K562 (cell line): Measurements from ENCODE around the gene NEK5. TPM values are rescaled to one million over a fixed set of nuclear protein-coding genes. Genes with fewer than 3 reads are reported as not detected.

ENCODE experiments used
- ATAC-seq: fragments of 200-7000 bp; cut with Tn5 transposase; 3 replicates; pipeline ENCODE4 v1.9.1; 2020; ENCODE audit warnings: moderate library complexity
- BruUV-seq: library from RNA; stranded (reverse); fragments of 400-500 nt; replicated peaks from 2 replicates; lab custom pipeline; 2021; lab: Mats Ljungman, UMichigan
- CTCF ChIA-PET: fragments of 300-600 bp; formaldehyde crosslinking; extraction: SDS; loops from one replicate; lab custom pipeline; 2021; ENCODE audit warnings: low intra/inter-chr PET ratio; lab: Yijun Ruan, JAX
- POLR2A ChIA-PET: fragments of 300-600, 350-650 bp; sonication (Branson Sonifier 250); formaldehyde crosslinking; extraction: SDS; loops from one replicate; lab custom pipeline; 2021; ENCODE audit warnings: antibody characterized with exemption, inconsistent platforms; lab: Yijun Ruan, JAX
- DNase-seq, 4 experiments: peaks; one replicate each; pipeline versions ENCODE4 v3.0.0 to v3.0.0-alpha.2; 2011 to 2018; ENCODE audit warnings: low spot score in 3 of 4, mixed read lengths in 3 of 4; ENCODE audit errors: extremely low read depth in 1 of 4
- FAIRE-seq: peaks from 2 replicates; lab custom pipeline; 2011; peaks lifted over from hg19 to GRCh38; lab: Jason Lieb, UNC
- H2AFZ ChIP-seq: 2 replicates; pipeline ENCODE4 v1.6.0; 2011; ENCODE audit warnings: low read depth, low read length, control low read depth, inconsistent platforms
- H3K27ac ChIP-seq: fragments of 200-600 bp; 3 replicates; pipeline ENCODE4 v1.8.0; 2011; ENCODE audit warnings: low read depth, mild to moderate bottlenecking, control low read depth, inconsistent platforms, low read length, moderate library complexity, mixed read lengths; ENCODE audit errors: extremely low read depth
- H3K27me3 ChIP-seq, 2 experiments: fragments of 300-600 bp in 1 of 2; 2 replicates in 1 of 2; 3 replicates in 1 of 2; pipeline versions ENCODE4 v1.6.0 to v1.8.0; 2011; ENCODE audit warnings: inconsistent platforms in 2 of 2, low read length in 2 of 2, mild to moderate bottlenecking in 1 of 2, mixed read lengths in 1 of 2, moderate library complexity in 1 of 2; ENCODE audit not compliant: control insufficient read depth in 2 of 2, insufficient read depth in 2 of 2
- H3K36me3 ChIP-seq: fragments of 300-600 bp; 3 replicates; pipeline ENCODE4 v1.8.0; 2011; ENCODE audit warnings: mild to moderate bottlenecking, low read length, inconsistent platforms; ENCODE audit not compliant: control insufficient read depth, insufficient read depth
- H3K4me1 ChIP-seq, 2 experiments: fragments of 200-600 bp in 1 of 2; replicated peaks in 1 of 2; 2 replicates in 1 of 2; 3 replicates in 1 of 2; pipeline versions ENCODE4 v1.5.1 to v1.8.0; 2011; ENCODE audit warnings: inconsistent platforms in 2 of 2, low read length in 2 of 2, mild to moderate bottlenecking in 1 of 2, mixed read lengths in 1 of 2, moderate library complexity in 1 of 2; ENCODE audit not compliant: control insufficient read depth in 2 of 2, insufficient read depth in 2 of 2
- H3K4me2 ChIP-seq: 2 replicates; pipeline ENCODE4 v1.6.1; 2011; ENCODE audit warnings: low read length, control low read depth, inconsistent platforms, mixed read lengths; ENCODE audit not compliant: insufficient read depth
- H3K4me3 ChIP-seq: fragments of 200-600 bp; sonication (generic), shearing (Covaris generic); 2 replicates; pipeline ENCODE4 v1.5.1; 2016; ENCODE audit warnings: control low read depth, inconsistent platforms
- H3K79me2 ChIP-seq: fragments of 200-600 bp; 3 replicates; pipeline ENCODE4 v1.8.0; 2011; ENCODE audit warnings: low read length, inconsistent platforms; ENCODE audit not compliant: control insufficient read depth, insufficient read depth
- H3K9ac ChIP-seq, 2 experiments: 2 replicates each; pipeline versions ENCODE4 v1.6.0 to v1.6.1; 2011; ENCODE audit warnings: low read depth in 2 of 2, low read length in 2 of 2, control low read depth in 1 of 2, inconsistent platforms in 1 of 2, mild to moderate bottlenecking in 1 of 2, mixed read lengths in 1 of 2; ENCODE audit not compliant: insufficient read depth in 1 of 2
- H3K9me1 ChIP-seq: one replicate; pipeline ENCODE4 v1.6.0; 2011; ENCODE audit warnings: inconsistent platforms, mild to moderate bottlenecking, low read length, moderate library complexity; ENCODE audit not compliant: control insufficient read depth, insufficient read depth
- H3K9me3 ChIP-seq: replicated peaks from 2 replicates; pipeline ENCODE4 v1.5.1; 2011; ENCODE audit warnings: low read depth, low read length, inconsistent platforms; ENCODE audit not compliant: control insufficient read depth, insufficient read depth
- H4K20me1 ChIP-seq: replicated peaks from 2 replicates; pipeline ENCODE4 v1.6.1; 2011; ENCODE audit warnings: low read length, inconsistent platforms, mixed read lengths; ENCODE audit not compliant: control insufficient read depth, insufficient read depth
- FOXJ3 ChIP-seq: sonication (generic); formaldehyde crosslinking; IDR thresholded peaks from 2 replicates; pipeline ENCODE4 v1.4.0; 2020; ENCODE audit warnings: mild to moderate bottlenecking, missing genetic modification reagents
- GATAD2B ChIP-seq: fragments of 450-650 bp; IDR thresholded peaks from 2 replicates; pipeline ENCODE4 v1.6.1; 2017; ENCODE audit warnings: mild to moderate bottlenecking, borderline replicate concordance
- KLF16 ChIP-seq: IDR thresholded peaks from 2 replicates; pipeline ENCODE4 v1.6.1; 2016; ENCODE audit warnings: antibody characterized with exemption
- ZNF282 ChIP-seq: sonication (generic); formaldehyde crosslinking; IDR thresholded peaks from 2 replicates; pipeline ENCODE4 v1.8.1; 2023; ENCODE audit warnings: missing genetic modification reagents
- ZNF707 ChIP-seq: fragments of 250-450 bp; sonication (Bioruptor Pico); conservative IDR thresholded peaks from 2 replicates; pipeline ENCODE4 v1.8.0; 2022; ENCODE audit warnings: inconsistent platforms, mild to moderate bottlenecking, moderate library complexity
- ZNF76 ChIP-seq: fragments of 250-450 bp; sonication (Bioruptor Pico); IDR thresholded peaks from 2 replicates; pipeline ENCODE4 v1.4.0; 2020; ENCODE audit warnings: mild to moderate bottlenecking, moderate library complexity, borderline replicate concordance
- WGBS: fragments of 100-300 bp; shearing (Covaris generic); methylation state at CpG from one replicate; pipeline ENCODE4 v1.1.6; 2016; ENCODE audit warnings: low coverage, mixed read lengths; ENCODE audit not compliant: insufficient coverage; ENCODE audit errors: missing lambda C conversion rate; 5-methylcytosine and 5-hydroxymethylcytosine counted together
- in situ Hi-C: fragments of 300-500 bp; cut with MboI; formaldehyde crosslinking; loops from 4 replicates; pipeline ENCODE4 v1.15.0; 2018; ENCODE audit warnings: inconsistent platforms, mixed read lengths
- intact Hi-C: fragments of 100-400 bp; cut with micrococcal nuclease; formaldehyde crosslinking; loops from 2 replicates; pipeline ENCODE4 v1.14.2; 2022
- polyA plus RNA-seq, 8 experiments: library from polyadenylated mRNA; depleted of rRNA in 4 of 8; stranded (reverse) in 5 of 8; unstranded in 3 of 8; fragments of >200 nt; fragmentation: Nextera tagmentation in 2 of 8; fragmentation: Illumina TruSeq in 1 of 8; extraction: Ambion mirVana in 2 of 8; extraction: Trizol in 1 of 8; gene quantifications; 2 replicates each; pipeline versions ENCODE4 v1.2.1 to v1.2.3, GENCODE V29; 2011 to 2014; ENCODE audit warnings: inconsistent platforms in 1 of 8, missing spikeins in 1 of 8
- total RNA-seq, 7 experiments: library from RNA; depleted of rRNA in 6 of 7; stranded (reverse); fragments of >200 nt in 6 of 7; fragmentation: Illumina TruSeq in 2 of 7; extraction: Trizol in 2 of 7; gene quantifications; 2 replicates each; pipeline versions ENCODE4 v1.2.1 to v1.2.3, GENCODE V29; 2011 to 2021; ENCODE audit warnings: low replicate concordance in 1 of 7
- TF ChIP-seq, protein P1 (sequence below): IDR thresholded peaks from 2 replicates; pipeline ENCODE4 v1.6.1; 2014; ENCODE audit warnings: antibody characterized with exemption
- TF ChIP-seq, protein P2 (sequence below): IDR thresholded peaks from 2 replicates; pipeline ENCODE4 v1.6.1; 2011; ENCODE audit warnings: borderline replicate concordance, low read depth, mild to moderate bottlenecking, moderate library complexity, low read length; ENCODE audit not compliant: insufficient read depth, poor library complexity, severe bottlenecking

NEK5 gene
- total and polyA plus RNA-seq, 9 of the 15 experiments (the other 6 are each of a cell fraction or from before 2014, with no cell fraction given), result 0.09 to 0.44 (median 0.33) TPM

DNA sequence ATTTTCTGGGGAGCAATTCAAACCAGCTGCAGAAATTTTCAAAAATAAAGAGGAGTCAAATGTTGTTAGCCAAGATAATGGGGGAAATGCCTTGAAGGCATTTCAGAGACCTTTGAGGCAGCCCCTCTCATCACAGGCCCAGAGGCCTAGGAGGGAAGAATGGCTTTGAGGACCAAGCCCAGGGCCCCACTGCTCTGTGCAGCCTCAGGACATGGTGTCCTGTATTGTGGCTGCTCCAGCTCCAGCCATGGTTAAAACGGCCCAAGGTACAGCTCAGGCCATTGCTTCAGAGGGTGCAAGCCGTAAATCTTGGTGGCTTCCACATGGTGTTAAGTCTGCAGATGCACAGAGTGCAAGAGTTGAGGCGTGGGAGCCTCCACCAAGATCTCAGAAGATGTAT lies 32.1 kb downstream of the NEK5 start:
- in situ Hi-C loops, result no loop called here
- no TSS peak for BruUV-seq
- 22% methylated on average over 2 of the region's 3 CpGs for WGBS

DNA sequence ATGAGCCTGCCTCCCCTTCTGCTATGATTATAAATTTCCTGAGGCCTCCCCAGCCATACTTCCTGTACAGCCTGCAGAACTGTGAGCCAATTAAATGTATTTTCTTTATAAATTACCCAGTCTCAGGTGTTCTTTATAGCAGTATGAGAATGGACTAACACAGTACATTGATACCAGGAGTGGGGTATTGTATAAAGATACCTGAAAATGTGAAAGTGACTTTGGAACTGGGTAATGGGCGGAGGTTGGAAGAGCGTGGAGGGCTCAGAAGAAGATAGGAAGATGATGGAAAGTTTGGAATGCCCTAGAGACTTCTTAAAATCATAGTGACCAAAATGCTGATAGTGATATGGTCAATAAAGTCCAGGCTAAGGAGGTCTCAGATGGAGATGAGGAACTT lies 32.8 kb downstream of the NEK5 start:
- no peak overlapping the region for H3K4me3 ChIP-seq
- no peaks in the 10 kb centered on the region for H3K36me3 ChIP-seq
- ATAC-seq, result no peak
- H3K9me1 ChIP-seq, result no peaks in the 10 kb centered on the region
- TF ChIP-seq ZNF76 (CRISPR knock-in tag), result no peak
- TF ChIP-seq ZNF707 (CRISPR knock-in tag), result peak; percentile 66; the same call in 1 of the 2 replicates
- no peak for TF ChIP-seq KLF16
- TF ChIP-seq, protein P1, sequence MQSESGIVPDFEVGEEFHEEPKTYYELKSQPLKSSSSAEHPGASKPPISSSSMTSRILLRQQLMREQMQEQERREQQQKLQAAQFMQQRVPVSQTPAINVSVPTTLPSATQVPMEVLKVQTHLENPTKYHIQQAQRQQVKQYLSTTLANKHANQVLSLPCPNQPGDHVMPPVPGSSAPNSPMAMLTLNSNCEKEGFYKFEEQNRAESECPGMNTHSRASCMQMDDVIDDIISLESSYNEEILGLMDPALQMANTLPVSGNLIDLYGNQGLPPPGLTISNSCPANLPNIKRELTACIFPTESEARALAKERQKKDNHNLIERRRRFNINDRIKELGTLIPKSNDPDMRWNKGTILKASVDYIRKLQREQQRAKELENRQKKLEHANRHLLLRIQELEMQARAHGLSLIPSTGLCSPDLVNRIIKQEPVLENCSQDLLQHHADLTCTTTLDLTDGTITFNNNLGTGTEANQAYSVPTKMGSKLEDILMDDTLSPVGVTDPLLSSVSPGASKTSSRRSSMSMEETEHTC, result no peak
- in situ Hi-C loops (no loop called here), intact Hi-C loops (no loop called here)
- H3K4me2 ChIP-seq, result no peak overlapping the region
- CTCF ChIA-PET, result no interaction called here
- no peaks in the 10 kb centered on the region for H3K9me3 ChIP-seq
- POLR2A ChIA-PET, result no interaction called here
- WGBS, result 80% methylated on average over 2 of the region's 2 CpGs
- H4K20me1 ChIP-seq, result no peaks in the 10 kb centered on the region
- H3K4me1 ChIP-seq, result no peaks in the 10 kb centered on the region
- no peak for DNase-seq
- H3K79me2 ChIP-seq, result no peaks in the 10 kb centered on the region
- H3K27ac ChIP-seq, result no peak overlapping the region
- BruUV-seq, result no TSS peak
- H3K9ac ChIP-seq, result no peak overlapping the region
- FAIRE-seq, result no peak
- H3K27me3 ChIP-seq, result no peaks in the 10 kb centered on the region
- no peak overlapping the region for H2AFZ ChIP-seq

More for the DNA sequence above, 32.1 kb downstream of the NEK5 start:
- Histone ChIP-seq H3K9me1 (no peaks in the 10 kb centered on the region), H4K20me1 (no peaks in the 10 kb centered on the region), H3K36me3 (no peaks in the 10 kb centered on the region), H3K4me2 (no peak overlapping the region), H3K9ac (no peak overlapping the region), H3K4me1 (no peaks in the 10 kb centered on the region), H3K27ac (no peak overlapping the region), H3K9me3 (no peaks in the 10 kb centered on the region), H3K27me3 (no peaks in the 10 kb centered on the region), H3K4me3 (no peak overlapping the region), H2AFZ (no peak overlapping the region), H3K79me2 (no peaks in the 10 kb centered on the region)
- TF ChIP-seq GATAD2B, result no peak
- TF ChIP-seq, protein P2, sequence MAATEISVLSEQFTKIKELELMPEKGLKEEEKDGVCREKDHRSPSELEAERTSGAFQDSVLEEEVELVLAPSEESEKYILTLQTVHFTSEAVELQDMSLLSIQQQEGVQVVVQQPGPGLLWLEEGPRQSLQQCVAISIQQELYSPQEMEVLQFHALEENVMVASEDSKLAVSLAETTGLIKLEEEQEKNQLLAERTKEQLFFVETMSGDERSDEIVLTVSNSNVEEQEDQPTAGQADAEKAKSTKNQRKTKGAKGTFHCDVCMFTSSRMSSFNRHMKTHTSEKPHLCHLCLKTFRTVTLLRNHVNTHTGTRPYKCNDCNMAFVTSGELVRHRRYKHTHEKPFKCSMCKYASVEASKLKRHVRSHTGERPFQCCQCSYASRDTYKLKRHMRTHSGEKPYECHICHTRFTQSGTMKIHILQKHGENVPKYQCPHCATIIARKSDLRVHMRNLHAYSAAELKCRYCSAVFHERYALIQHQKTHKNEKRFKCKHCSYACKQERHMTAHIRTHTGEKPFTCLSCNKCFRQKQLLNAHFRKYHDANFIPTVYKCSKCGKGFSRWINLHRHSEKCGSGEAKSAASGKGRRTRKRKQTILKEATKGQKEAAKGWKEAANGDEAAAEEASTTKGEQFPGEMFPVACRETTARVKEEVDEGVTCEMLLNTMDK, result no peak
- TF ChIP-seq ZNF282 (CRISPR knock-in tag), result no peak
- no peak for TF ChIP-seq FOXJ3 (CRISPR knock-in tag)
- DNase-seq (no peak), FAIRE-seq (no peak), ATAC-seq (no peak)
- CTCF ChIA-PET, result no interaction called here
- POLR2A ChIA-PET, result no interaction called here
- intact Hi-C loops, result no loop called here
